Prostate gland (tissue), 2 donors: ENCODE data around the gene PARP1.

Experiments used
- CTCF ChIP-seq, 4 experiments: fragments of 200-600 bp in 2 of 4; fragments of 450-650 bp in 2 of 4; sonication (generic) in 2 of 4; IDR thresholded peaks; 1 replicate in 3 of 4; 2 replicates in 1 of 4; pipeline ENCODE4 v1.5.1; 2016 to 2019; ENCODE audit warnings: antibody characterized with exemption in 4 of 4, mild to moderate bottlenecking in 2 of 4, moderate library complexity in 2 of 4
- POLR2A ChIP-seq: fragments of 450-650 bp; IDR thresholded peaks from one replicate; pipeline ENCODE4 v1.6.1; 2016; ENCODE audit warnings: antibody characterized with exemption, mild to moderate bottlenecking

GRCh38 chr1:226455843-226456242 lies 48.0 kb upstream of the PARP1 start:
- no peak for TF ChIP-seq POLR2A
- TF ChIP-seq CTCF (IDR thresholded peaks at IDR 0.05), result no peak
